ENCODE data around the gene SMYD3.

Gene SMYD3

GRCh38 chr1:245968775-245969174 lies 538.3 kb downstream of the SMYD3 start:
- no peaks in the 10 kb centered on the region for H3K27me3 ChIP-seq (ENCODE audit: low read depth, low read length)
- no peak overlapping the region for H3K4me3 ChIP-seq (ENCODE audit: low read depth in 1 of 2, low read length in 2 of 2)
- no peaks in the 10 kb centered on the region for H3K9me3 ChIP-seq (ENCODE audit: control insufficient read depth in 1 of 2, low read length in 2 of 2)
- no peak overlapping the region for H3K27ac ChIP-seq (ENCODE audit: low read length)
- H3K4me1 ChIP-seq (ENCODE audit: control insufficient read depth in 1 of 2, insufficient read depth in 2 of 2, low read length in 2 of 2): no peaks in the 10 kb centered on the region
- no peaks in the 10 kb centered on the region for H3K36me3 ChIP-seq (ENCODE audit: control insufficient read depth in 1 of 2, insufficient read depth in 2 of 2, low read length in 2 of 2)

- Histone ChIP-seq H3K27me3 (ENCODE audit: low read depth, low read length) (no peaks in the 10 kb centered on the region), H3K36me3 (ENCODE audit: control insufficient read depth in 1 of 2, insufficient read depth in 2 of 2, low read length in 2 of 2) (no peaks in the 10 kb centered on the region), H3K27ac (ENCODE audit: low read length) (no peak overlapping the region), H3K4me1 (ENCODE audit: control insufficient read depth in 1 of 2, insufficient read depth in 2 of 2, low read length in 2 of 2) (no peaks in the 10 kb centered on the region), H3K4me3 (ENCODE audit: low read depth in 1 of 2, low read length in 2 of 2) (no peak overlapping the region), H3K9me3 (ENCODE audit: control insufficient read depth in 1 of 2, low read length in 2 of 2) (no peaks in the 10 kb centered on the region)
These were observed 541.7 kb downstream of the SMYD3 start for GRCh38 chr1:245965398-245965797.

- Histone ChIP-seq H3K4me1 (ENCODE audit: control insufficient read depth in 1 of 2, insufficient read depth in 2 of 2, low read length in 2 of 2) (no peaks in the 10 kb centered on the region), H3K9me3 (ENCODE audit: control insufficient read depth in 1 of 2, low read length in 2 of 2) (no peaks in the 10 kb centered on the region), H3K27ac (ENCODE audit: low read length) (no peak overlapping the region), H3K27me3 (ENCODE audit: low read depth, low read length) (no peaks in the 10 kb centered on the region), H3K4me3 (ENCODE audit: low read depth in 1 of 2, low read length in 2 of 2) (no peak overlapping the region), H3K36me3 (ENCODE audit: control insufficient read depth in 1 of 2, insufficient read depth in 2 of 2, low read length in 2 of 2) (no peaks in the 10 kb centered on the region)
These were observed 543.4 kb downstream of the SMYD3 start for GRCh38 chr1:245963649-245964048.

- Histone ChIP-seq H3K27ac (ENCODE audit: low read length) (no peak overlapping the region), H3K9me3 (ENCODE audit: control insufficient read depth in 1 of 2, low read length in 2 of 2) (no peaks in the 10 kb centered on the region), H3K4me1 (ENCODE audit: control insufficient read depth in 1 of 2, insufficient read depth in 2 of 2, low read length in 2 of 2) (no peaks in the 10 kb centered on the region), H3K4me3 (ENCODE audit: low read depth in 1 of 2, low read length in 2 of 2) (no peak overlapping the region), H3K36me3 (ENCODE audit: control insufficient read depth in 1 of 2, insufficient read depth in 2 of 2, low read length in 2 of 2) (no peaks in the 10 kb centered on the region), H3K27me3 (ENCODE audit: low read depth, low read length) (no peaks in the 10 kb centered on the region)
These were observed 544.6 kb downstream of the SMYD3 start for GRCh38 chr1:245962453-245962852.

- no peak overlapping the region for H3K27ac ChIP-seq (ENCODE audit: low read length)
- no peak overlapping the region for H3K4me3 ChIP-seq (ENCODE audit: low read depth in 1 of 2, low read length in 2 of 2)
- no peaks in the 10 kb centered on the region for H3K4me1 ChIP-seq (ENCODE audit: control insufficient read depth in 1 of 2, insufficient read depth in 2 of 2, low read length in 2 of 2)
- H3K36me3 ChIP-seq (ENCODE audit: control insufficient read depth in 1 of 2, insufficient read depth in 2 of 2, low read length in 2 of 2): no peaks in the 10 kb centered on the region
- no peaks in the 10 kb centered on the region for H3K27me3 ChIP-seq (ENCODE audit: low read depth, low read length)
- H3K9me3 ChIP-seq (ENCODE audit: control insufficient read depth in 1 of 2, low read length in 2 of 2): no peaks in the 10 kb centered on the region
These were observed 545.9 kb downstream of the SMYD3 start for GRCh38 chr1:245961137-245961540.

GRCh38 chr1:245960171-245960570 lies 546.9 kb downstream of the SMYD3 start:
- Histone ChIP-seq H3K36me3 (ENCODE audit: control insufficient read depth in 1 of 2, insufficient read depth in 2 of 2, low read length in 2 of 2) (no peaks in the 10 kb centered on the region), H3K27ac (ENCODE audit: low read length) (no peak overlapping the region), H3K4me3 (ENCODE audit: low read depth in 1 of 2, low read length in 2 of 2) (no peak overlapping the region), H3K9me3 (ENCODE audit: control insufficient read depth in 1 of 2, low read length in 2 of 2) (no peaks in the 10 kb centered on the region), H3K4me1 (ENCODE audit: control insufficient read depth in 1 of 2, insufficient read depth in 2 of 2, low read length in 2 of 2) (no peaks in the 10 kb centered on the region), H3K27me3 (ENCODE audit: low read depth, low read length) (no peaks in the 10 kb centered on the region)

- H3K36me3 ChIP-seq (ENCODE audit: control insufficient read depth in 1 of 2, insufficient read depth in 2 of 2, low read length in 2 of 2): no peaks in the 10 kb centered on the region
- no peak overlapping the region for H3K27ac ChIP-seq (ENCODE audit: low read length)
- peaks cover 0 to 4% of the 10 kb centered on the region in 2 donors for H3K4me1 ChIP-seq (ENCODE audit: control insufficient read depth in 1 of 2, insufficient read depth in 2 of 2, low read length in 2 of 2)
- no peaks in the 10 kb centered on the region for H3K9me3 ChIP-seq (ENCODE audit: control insufficient read depth in 1 of 2, low read length in 2 of 2)
- H3K4me3 ChIP-seq (ENCODE audit: low read depth in 1 of 2, low read length in 2 of 2): no peak overlapping the region
- H3K27me3 ChIP-seq (ENCODE audit: low read depth, low read length): no peaks in the 10 kb centered on the region
These were observed 549.1 kb downstream of the SMYD3 start for GRCh38 chr1:245958016-245958415.

GRCh38 chr1:245957427-245957826 lies 549.7 kb downstream of the SMYD3 start:
- no peak overlapping the region for H3K4me3 ChIP-seq (ENCODE audit: low read depth in 1 of 2, low read length in 2 of 2)
- no peaks in the 10 kb centered on the region for H3K9me3 ChIP-seq (ENCODE audit: control insufficient read depth in 1 of 2, low read length in 2 of 2)

GRCh38 chr1:245956225-245956624 lies 550.9 kb downstream of the SMYD3 start:
- H3K4me3 ChIP-seq (ENCODE audit: low read depth in 1 of 2, low read length in 2 of 2): no peak overlapping the region
- H3K9me3 ChIP-seq (ENCODE audit: control insufficient read depth in 1 of 2, low read length in 2 of 2): no peaks in the 10 kb centered on the region
- no peak overlapping the region for H3K27ac ChIP-seq (ENCODE audit: low read length)
- no peaks in the 10 kb centered on the region for H3K27me3 ChIP-seq (ENCODE audit: low read depth, low read length)
- H3K4me1 ChIP-seq (ENCODE audit: control insufficient read depth in 1 of 2, insufficient read depth in 2 of 2, low read length in 2 of 2): peaks cover 0 to 4% of the 10 kb centered on the region in 2 donors
- H3K36me3 ChIP-seq (ENCODE audit: control insufficient read depth in 1 of 2, insufficient read depth in 2 of 2, low read length in 2 of 2): no peaks in the 10 kb centered on the region

More at GRCh38 chr1:245957427-245957826, 549.7 kb downstream of the SMYD3 start:
- Histone ChIP-seq H3K27me3 (ENCODE audit: low read depth, low read length) (no peaks in the 10 kb centered on the region), H3K27ac (ENCODE audit: low read length) (no peak overlapping the region), H3K4me1 (ENCODE audit: control insufficient read depth in 1 of 2, insufficient read depth in 2 of 2, low read length in 2 of 2) (peaks cover 0 to 4% of the 10 kb centered on the region in 2 donors), H3K36me3 (ENCODE audit: control insufficient read depth in 1 of 2, insufficient read depth in 2 of 2, low read length in 2 of 2) (no peaks in the 10 kb centered on the region)

GRCh38 chr1:245953876-245954660 lies 553.0 kb downstream of the SMYD3 start:
- H3K27me3 ChIP-seq (ENCODE audit: low read depth, low read length): no peaks in the 10 kb centered on the region
- H3K27ac ChIP-seq (ENCODE audit: low read length): peak overlapping the region; percentile 68
- H3K4me3 ChIP-seq (ENCODE audit: low read depth in 1 of 2, low read length in 2 of 2): peak overlapping the region; percentile 18 to 72
- H3K36me3 ChIP-seq (ENCODE audit: control insufficient read depth in 1 of 2, insufficient read depth in 2 of 2, low read length in 2 of 2): no peaks in the 10 kb centered on the region
- H3K4me1 ChIP-seq (ENCODE audit: control insufficient read depth in 1 of 2, insufficient read depth in 2 of 2, low read length in 2 of 2): peaks cover 0 to 4% of the 10 kb centered on the region in 2 donors
- H3K9me3 ChIP-seq (ENCODE audit: control insufficient read depth in 1 of 2, low read length in 2 of 2): no peaks in the 10 kb centered on the region

GRCh38 chr1:245952383-245953026 lies 554.6 kb downstream of the SMYD3 start:
- no peaks in the 10 kb centered on the region for H3K36me3 ChIP-seq (ENCODE audit: control insufficient read depth in 1 of 2, insufficient read depth in 2 of 2, low read length in 2 of 2)
- H3K27ac ChIP-seq (ENCODE audit: low read length): no peak overlapping the region
- H3K9me3 ChIP-seq (ENCODE audit: control insufficient read depth in 1 of 2, low read length in 2 of 2): no peaks in the 10 kb centered on the region
- peaks cover 0 to 4% of the 10 kb centered on the region in 2 donors for H3K4me1 ChIP-seq (ENCODE audit: control insufficient read depth in 1 of 2, insufficient read depth in 2 of 2, low read length in 2 of 2)
- no peaks in the 10 kb centered on the region for H3K27me3 ChIP-seq (ENCODE audit: low read depth, low read length)
- no peak overlapping the region for H3K4me3 ChIP-seq (ENCODE audit: low read depth in 1 of 2, low read length in 2 of 2)

Data from muscle layer of duodenum (tissue), 2 donors.